Measurements from ENCODE around the gene CRTC1. TPM values are rescaled to one million over a fixed set of nuclear protein-coding genes. Genes with fewer than 3 reads are reported as not detected.
"Not testable (repeated sequence)": the region's sequence is repeated elsewhere in the genome, so short reads cannot be mapped to it uniquely, and the experiment has no call there.

CRTC1 gene
- total RNA-seq, 2 experiments from 2014 or later = 5.6 to 6.3 TPM

GRCh38 chr19:18798384-18799352 lies 115.2 kb downstream of the CRTC1 start:
- peaks cover 15% of the 10 kb centered on the region for H3K27me3 Mint-ChIP-seq
- no peak overlapping the region for H3K27ac Mint-ChIP-seq
- POLR2A ChIA-PET = no interaction called here
- intact Hi-C loops (cut with micrococcal nuclease) = no loop called here
- H3K9me3 Mint-ChIP-seq = no peaks in the 10 kb centered on the region
- no peak overlapping the region for H3K4me3 Mint-ChIP-seq
- no peak for DNase-seq
- H3K4me1 Mint-ChIP-seq (ENCODE audit: low read depth) = peaks cover 3% of the 10 kb centered on the region
- no peaks in the 10 kb centered on the region for H3K36me3 Mint-ChIP-seq
- CTCF ChIA-PET = no interaction called here

DNA sequence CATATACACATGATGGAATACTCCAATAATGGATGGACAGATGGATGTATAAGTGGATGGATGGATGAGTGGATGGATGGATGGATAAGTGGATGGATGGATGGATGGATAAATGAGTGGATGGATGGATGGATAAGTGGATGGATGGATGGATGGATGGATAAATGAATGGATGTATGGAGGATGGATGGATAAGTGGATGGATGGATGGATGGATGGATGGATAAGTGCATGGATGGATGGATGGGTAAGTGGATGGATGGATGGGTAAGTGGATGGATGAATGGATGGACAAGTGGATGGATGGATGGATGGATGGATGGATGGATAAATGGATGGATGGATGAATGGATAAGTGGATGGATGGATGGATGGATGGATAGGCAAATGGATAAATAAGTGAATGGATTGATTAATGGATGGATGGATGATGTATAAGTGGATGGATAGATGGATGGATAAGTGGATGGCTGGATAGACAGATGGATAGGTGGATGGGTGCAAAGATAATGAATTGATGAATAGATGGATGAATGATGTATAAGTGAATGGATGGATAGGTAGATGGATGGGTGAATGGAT lies 116.0 kb downstream of the CRTC1 start:
- ChIA-PET POLR2A (no interaction called here), CTCF (no interaction called here)
- Mint-ChIP-seq H3K9me3 (no peaks in the 10 kb centered on the region), H3K4me3 (no peak overlapping the region), H3K36me3 (no peaks in the 10 kb centered on the region), H3K27me3 (peaks cover 12% of the 10 kb centered on the region), H3K27ac (no peak overlapping the region), H3K4me1 (ENCODE audit: low read depth) (peaks cover 3% of the 10 kb centered on the region)
- intact Hi-C loops (cut with micrococcal nuclease) = no loop called here
- DNase-seq = no peak

DNA sequence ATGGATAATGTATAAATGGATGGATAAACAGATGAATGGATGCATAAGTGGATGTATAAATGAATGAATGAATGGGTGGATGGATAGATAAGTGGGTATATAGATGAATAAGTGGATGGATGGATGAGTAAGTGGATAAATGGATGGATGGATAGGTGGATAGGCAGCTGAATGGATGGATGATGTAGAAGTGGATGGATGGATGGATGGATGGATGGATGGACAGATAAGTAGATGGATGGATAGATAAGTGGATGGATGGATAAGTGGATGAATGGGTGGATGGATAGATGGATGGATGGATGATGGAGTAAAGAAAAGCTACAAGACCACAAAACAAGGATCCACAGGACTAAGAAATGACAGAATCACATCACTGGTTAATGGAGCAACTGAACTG lies 116.6 kb downstream of the CRTC1 start:
- POLR2A ChIA-PET = no interaction called here
- DNase-seq = no peak

GRCh38 chr19:18800636-18801035 lies 117.2 kb downstream of the CRTC1 start:
- no peak overlapping the region for H3K4me3 Mint-ChIP-seq
- no peaks in the 10 kb centered on the region for H3K36me3 Mint-ChIP-seq
- no peak for DNase-seq
- peaks cover 8% of the 10 kb centered on the region for H3K27me3 Mint-ChIP-seq
- H3K27ac Mint-ChIP-seq = no peak overlapping the region
- ChIA-PET CTCF (interaction anchor here (1.0 to 1.5 kb wide), 3 partner anchors 46 to 331 kb away, joined by 3 to 4 read pairs (median 3); no protein-coding TSS in a partner anchor), POLR2A (interaction anchor here (0.6 kb wide), 1 partner anchor 120 kb away, joined by 3 read pairs; no protein-coding TSS in a partner anchor)
- H3K9me3 Mint-ChIP-seq = no peaks in the 10 kb centered on the region
- H3K4me1 Mint-ChIP-seq (ENCODE audit: low read depth) = peaks cover 3% of the 10 kb centered on the region
- intact Hi-C loops (cut with micrococcal nuclease) = no loop called here

More for the DNA sequence above, 116.6 kb downstream of the CRTC1 start:
- H3K27me3 Mint-ChIP-seq = peaks cover 9% of the 10 kb centered on the region
- no peak overlapping the region for H3K27ac Mint-ChIP-seq
- CTCF ChIA-PET = no interaction called here
- H3K4me1 Mint-ChIP-seq (ENCODE audit: low read depth) = peaks cover 3% of the 10 kb centered on the region
- H3K4me3 Mint-ChIP-seq = no peak overlapping the region
- H3K9me3 Mint-ChIP-seq = no peaks in the 10 kb centered on the region
- H3K36me3 Mint-ChIP-seq = no peaks in the 10 kb centered on the region
- intact Hi-C loops (cut with micrococcal nuclease) = no loop called here

GRCh38 chr19:18802354-18802753 lies 118.9 kb downstream of the CRTC1 start:
- intact Hi-C loops (cut with micrococcal nuclease) = no loop called here
- no peak overlapping the region for H3K27ac Mint-ChIP-seq
- ChIA-PET POLR2A (no interaction called here), CTCF (interaction anchor here (1.4 kb wide), 1 partner anchor 208 kb away, joined by 3 read pairs; no protein-coding TSS in a partner anchor)
- H3K27me3 Mint-ChIP-seq = peaks cover 3% of the 10 kb centered on the region
- no peak for DNase-seq
- H3K9me3 Mint-ChIP-seq = no peaks in the 10 kb centered on the region
- no peaks in the 10 kb centered on the region for H3K4me1 Mint-ChIP-seq (ENCODE audit: low read depth)
- no peaks in the 10 kb centered on the region for H3K36me3 Mint-ChIP-seq
- H3K4me3 Mint-ChIP-seq = no peak overlapping the region

DNA sequence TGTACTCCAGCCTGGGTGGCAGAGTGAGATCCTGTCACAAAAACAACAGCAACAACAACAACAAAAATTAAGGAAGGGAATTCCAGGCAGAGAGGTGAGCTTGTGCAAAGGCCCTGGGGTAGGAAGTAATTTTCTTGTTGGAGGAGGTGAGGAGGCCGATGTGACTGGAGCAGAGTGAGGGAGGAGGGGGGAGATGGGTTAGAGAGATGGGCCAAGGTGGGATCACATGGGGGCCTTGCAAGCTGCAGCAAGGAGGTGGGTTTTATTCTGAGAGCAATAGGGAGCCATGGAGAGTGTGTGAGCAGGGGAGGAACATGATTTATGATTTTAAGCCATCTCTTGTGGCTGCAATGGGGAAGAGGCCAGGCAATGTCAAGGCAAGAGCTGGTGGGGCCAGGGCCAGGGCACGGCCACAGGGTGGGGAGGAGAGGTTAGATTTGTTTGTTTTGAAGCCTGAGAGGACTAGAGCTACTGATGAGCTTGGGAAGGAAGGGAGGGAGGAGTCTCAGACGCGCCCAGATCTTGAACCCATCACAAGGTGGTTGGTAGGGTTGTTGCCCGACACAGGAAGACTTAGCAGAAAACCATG lies 120.2 kb downstream of the CRTC1 start:
- Mint-ChIP-seq H3K4me3 (no peak overlapping the region), H3K27ac (no peak overlapping the region), H3K9me3 (no peaks in the 10 kb centered on the region), H3K27me3 (peaks cover 3% of the 10 kb centered on the region), H3K36me3 (no peaks in the 10 kb centered on the region), H3K4me1 (ENCODE audit: low read depth) (no peaks in the 10 kb centered on the region)
- POLR2A ChIA-PET = no interaction called here
- intact Hi-C loops (cut with micrococcal nuclease) = no loop called here
- DNase-seq = no peak
- CTCF ChIA-PET = interaction anchor here (0.7 kb wide), 1 partner anchor 25 kb away, joined by 3 read pairs; no protein-coding TSS in a partner anchor

GRCh38 chr19:18804139-18804601 lies 120.7 kb downstream of the CRTC1 start:
- H3K4me3 Mint-ChIP-seq = no peak overlapping the region
- CTCF ChIA-PET = no interaction called here
- H3K9me3 Mint-ChIP-seq = no peaks in the 10 kb centered on the region
- H3K36me3 Mint-ChIP-seq = no peaks in the 10 kb centered on the region
- no peaks in the 10 kb centered on the region for H3K4me1 Mint-ChIP-seq (ENCODE audit: low read depth)
- intact Hi-C loops (cut with micrococcal nuclease) = no loop called here
- POLR2A ChIA-PET = no interaction called here
- no peak overlapping the region for H3K27ac Mint-ChIP-seq
- peaks cover 3% of the 10 kb centered on the region for H3K27me3 Mint-ChIP-seq
- no peak for DNase-seq

- H3K9me3 Mint-ChIP-seq = no peaks in the 10 kb centered on the region
- H3K4me1 Mint-ChIP-seq (ENCODE audit: low read depth) = peaks cover 3% of the 10 kb centered on the region
- ChIA-PET CTCF (no interaction called here), POLR2A (no interaction called here)
- H3K4me3 Mint-ChIP-seq = no peak overlapping the region
- H3K27ac Mint-ChIP-seq = no peak overlapping the region
- no peak for DNase-seq
- intact Hi-C loops (cut with micrococcal nuclease) = no loop called here
- H3K27me3 Mint-ChIP-seq = peaks cover 3% of the 10 kb centered on the region
- no peaks in the 10 kb centered on the region for H3K36me3 Mint-ChIP-seq
Observed at GRCh38 chr19:18804643-18805042, 121.2 kb downstream of the CRTC1 start.

DNA sequence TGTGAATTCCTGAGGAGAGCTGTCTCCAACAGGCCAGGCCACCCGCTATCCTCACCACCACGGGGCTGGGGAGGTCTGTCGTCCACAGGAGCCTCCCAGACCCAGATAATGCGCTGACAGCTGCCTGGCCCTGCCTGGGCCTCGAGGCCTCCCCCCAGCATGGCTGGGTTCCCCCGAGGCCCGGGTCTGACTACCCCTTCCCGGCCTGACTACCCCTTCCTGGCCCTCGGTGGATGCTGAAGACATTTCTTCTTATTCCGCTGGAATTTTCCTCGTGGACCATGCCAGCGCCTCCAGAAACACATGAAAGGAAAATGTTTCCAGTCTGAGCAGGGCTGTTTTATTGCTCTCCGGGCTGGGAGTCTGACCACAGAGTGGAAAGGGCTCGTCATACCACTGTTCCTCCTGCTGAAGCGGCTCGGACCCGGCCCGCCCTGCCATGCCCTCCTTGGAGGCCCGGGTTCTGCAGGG lies 124.4 kb downstream of the CRTC1 start:
- H3K36me3 Mint-ChIP-seq = no peaks in the 10 kb centered on the region
- ChIA-PET POLR2A (no interaction called here), CTCF (no interaction called here)
- DNase-seq = no peak
- peaks cover 3% of the 10 kb centered on the region for H3K4me1 Mint-ChIP-seq (ENCODE audit: low read depth)
- H3K27me3 Mint-ChIP-seq = peaks cover 3% of the 10 kb centered on the region
- no peak overlapping the region for H3K27ac Mint-ChIP-seq
- H3K4me3 Mint-ChIP-seq = no peak overlapping the region
- no peaks in the 10 kb centered on the region for H3K9me3 Mint-ChIP-seq
- intact Hi-C loops (cut with micrococcal nuclease) = no loop called here

- POLR2A ChIA-PET = no interaction called here
Observed at GRCh38 chr19:18809149-18809868, 125.8 kb downstream of the CRTC1 start.

DNA sequence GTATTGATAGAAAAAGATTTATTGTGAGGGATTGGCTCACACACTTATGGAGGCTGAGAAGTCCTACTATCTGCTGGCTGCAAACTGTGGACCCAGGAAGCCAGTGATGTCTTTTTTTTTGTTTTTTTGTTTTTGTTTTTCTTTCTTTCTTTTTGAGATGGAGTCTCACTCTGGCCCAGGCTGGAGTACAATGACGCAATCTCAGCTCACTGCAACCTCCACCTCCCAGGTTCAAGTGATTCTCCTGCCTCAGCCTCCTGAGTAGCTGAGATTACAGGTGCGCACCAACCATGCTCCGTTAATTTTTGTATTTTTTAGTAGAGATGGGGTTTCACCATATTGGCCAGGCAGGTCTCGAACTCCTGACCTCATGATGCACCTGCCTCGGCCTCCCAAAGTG lies 128.2 kb downstream of the CRTC1 start:
- H3K4me1 Mint-ChIP-seq (ENCODE audit: low read depth); H3K27ac Mint-ChIP-seq; H3K36me3 Mint-ChIP-seq; DNase-seq; POLR2A ChIA-PET; H3K4me3 Mint-ChIP-seq; H3K27me3 Mint-ChIP-seq; H3K9me3 Mint-ChIP-seq; intact Hi-C loops (cut with micrococcal nuclease): not testable (repeated sequence)
- CTCF ChIA-PET = interaction anchor here (1.6 kb wide), 1 partner anchor 35 kb away, joined by 6 read pairs; no protein-coding TSS in a partner anchor

More at GRCh38 chr19:18809149-18809868, 125.8 kb downstream of the CRTC1 start:
- H3K4me3 Mint-ChIP-seq = no peak overlapping the region
- no peaks in the 10 kb centered on the region for H3K36me3 Mint-ChIP-seq
- CTCF ChIA-PET = interaction anchor here (1.2 kb wide), 1 partner anchor 38 kb away, joined by 3 read pairs; no protein-coding TSS in a partner anchor
- peaks cover 3% of the 10 kb centered on the region for H3K4me1 Mint-ChIP-seq (ENCODE audit: low read depth)
- no peak for DNase-seq
- H3K9me3 Mint-ChIP-seq = no peaks in the 10 kb centered on the region
- no peak overlapping the region for H3K27ac Mint-ChIP-seq
- intact Hi-C loops (cut with micrococcal nuclease) = no loop called here
- peaks cover 3% of the 10 kb centered on the region for H3K27me3 Mint-ChIP-seq

GRCh38 chr19:18814063-18814462 lies 130.6 kb downstream of the CRTC1 start:
- Mint-ChIP-seq H3K27ac (no peak overlapping the region), H3K36me3 (no peaks in the 10 kb centered on the region), H3K4me3 (no peak overlapping the region), H3K27me3 (no peaks in the 10 kb centered on the region), H3K9me3 (no peaks in the 10 kb centered on the region), H3K4me1 (ENCODE audit: low read depth) (peaks cover 3% of the 10 kb centered on the region)
- ChIA-PET POLR2A (no interaction called here), CTCF (no interaction called here)
- intact Hi-C loops (cut with micrococcal nuclease) = no loop called here
- DNase-seq = no peak

Data from activated CD4-positive, alpha-beta memory T cell treated with anti-CD3 and anti-CD28 coated beads for 36 hours (primary cell).